Measurements from ENCODE around the gene PLK5. TPM values are rescaled to one million over a fixed set of nuclear protein-coding genes. Genes with fewer than 3 reads are reported as not detected.

Gene PLK5
- total and polyA plus RNA-seq, 2 experiments from 2014 or later, result 0.97 to 1.2 TPM

GRCh38 chr19:1567848-1568227 lies 44.0 kb downstream of the PLK5 start (continued):
- TF ChIP-seq, protein P1, sequence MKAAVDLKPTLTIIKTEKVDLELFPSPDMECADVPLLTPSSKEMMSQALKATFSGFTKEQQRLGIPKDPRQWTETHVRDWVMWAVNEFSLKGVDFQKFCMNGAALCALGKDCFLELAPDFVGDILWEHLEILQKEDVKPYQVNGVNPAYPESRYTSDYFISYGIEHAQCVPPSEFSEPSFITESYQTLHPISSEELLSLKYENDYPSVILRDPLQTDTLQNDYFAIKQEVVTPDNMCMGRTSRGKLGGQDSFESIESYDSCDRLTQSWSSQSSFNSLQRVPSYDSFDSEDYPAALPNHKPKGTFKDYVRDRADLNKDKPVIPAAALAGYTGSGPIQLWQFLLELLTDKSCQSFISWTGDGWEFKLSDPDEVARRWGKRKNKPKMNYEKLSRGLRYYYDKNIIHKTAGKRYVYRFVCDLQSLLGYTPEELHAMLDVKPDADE (IDR thresholded peaks at IDR 0.05), result no peak
- TF ChIP-seq CREB1 (CRISPR knock-in tag; IDR thresholded peaks at IDR 0.05; ENCODE audit: low read depth) (no peak), EZH2 (IDR thresholded peaks at IDR 0.05; ENCODE audit: low read depth, unreplicated experiment) (no peak), STAT1 (IDR thresholded peaks at IDR 0.05; ENCODE audit: unreplicated experiment) (no peak)

GRCh38 chr19:1568320-1569019 lies 44.6 kb downstream of the PLK5 start, which contains the start of gene MEX3D:
Gene MEX3D (minus strand): TSS chr19:1568325. CDS start chr19:1568058, 267 bp downstream.
- Histone ChIP-seq H3K79me2 (replicated peaks; ENCODE audit: insufficient read depth) (peaks cover 32% of the 10 kb centered on the region), H3K4me3 (peak within 1 kb of the TSS; percentile 89), H3K27ac (ENCODE audit: low read depth) (no peak within 1 kb of the TSS), H3K27me3 (ENCODE audit: insufficient read depth) (peaks cover 25% of the 10 kb centered on the region), H3K4me1 (ENCODE audit: insufficient read depth) (no peaks in the 10 kb centered on the region; the same call in 1 of the 2 replicates), H4K20me1 (replicated peaks; ENCODE audit: insufficient read depth) (peaks cover 18% of the 10 kb centered on the region; the same call in 1 of the 2 replicates), H3K4me2 (peak within 1 kb of the TSS; percentile 90), H3K9me2 (ENCODE audit: insufficient read depth) (no peaks in the 10 kb centered on the region), H2AFZ (no peak within 1 kb of the TSS), H3F3A (replicated peaks; ENCODE audit: low read depth) (no peaks in the 10 kb centered on the region; the same call in 1 of the 2 replicates), H3K36me3 (ENCODE audit: insufficient read depth) (no peaks in the 10 kb centered on the region)
- Mint-ChIP-seq H3K27me3 (ENCODE audit: insufficient read depth, low read depth, poor library complexity) (peaks cover 42% of the 10 kb centered on the region), H3K4me3 (peak within 1 kb of the TSS; percentile 73), H3K9me3 (peaks cover 9% of the 10 kb centered on the region), H3K27ac (no peak within 1 kb of the TSS), H3K4me1 (peaks cover 8% of the 10 kb centered on the region), H3K36me3 (ENCODE audit: low read depth) (peaks cover 19% of the 10 kb centered on the region)
- DNase-seq (ENCODE audit: low spot score), result peak; percentile 83
- no peak for TF ChIP-seq JUNB (IDR thresholded peaks at IDR 0.05; ENCODE audit: unreplicated experiment)
- no peak for TF ChIP-seq ZNF114 (CRISPR knock-in tag; IDR thresholded peaks at IDR 0.05)
- peak; percentile 38; the same call in 1 of the 2 replicates for TF ChIP-seq POLR2AphosphoS5 (IDR thresholded peaks at IDR 0.05; ENCODE audit: low read depth)
- ATAC-seq, result peak; percentile 28

DNA sequence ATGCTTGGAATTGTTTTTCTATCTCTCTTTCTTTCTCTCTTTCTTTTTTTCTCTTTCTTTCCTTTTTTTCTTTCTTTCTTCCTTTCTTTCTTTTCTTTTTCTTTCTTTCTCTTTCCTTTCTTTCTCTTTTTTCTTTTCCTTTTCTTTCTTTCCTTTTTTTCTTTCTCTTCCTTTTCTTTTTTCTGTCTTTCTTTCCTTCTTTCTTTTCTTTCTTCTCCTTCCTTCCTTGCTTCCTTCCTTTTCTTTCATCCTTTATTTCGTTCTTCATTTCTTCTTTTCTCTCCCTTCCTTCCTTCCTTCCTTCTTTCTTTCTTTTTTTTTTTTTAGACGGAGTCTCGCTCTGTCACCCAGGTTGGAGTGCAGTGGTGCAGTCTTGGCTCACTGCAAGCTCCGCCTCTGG lies 46.1 kb downstream of the PLK5 start:
- no peak overlapping the region for H3K27ac Mint-ChIP-seq
- Histone ChIP-seq H3K4me3 (no peak overlapping the region), H3F3A (replicated peaks; ENCODE audit: low read depth) (no peaks in the 10 kb centered on the region; the same call in 1 of the 2 replicates), H2AFZ (no peak overlapping the region), H3K27ac (ENCODE audit: low read depth) (no peak overlapping the region), H4K20me1 (replicated peaks; ENCODE audit: insufficient read depth) (peaks cover 12% of the 10 kb centered on the region; the same call in 1 of the 2 replicates), H3K27me3 (ENCODE audit: insufficient read depth) (peaks cover 25% of the 10 kb centered on the region), H3K4me2 (peak overlapping the region; percentile 12; the same call in 1 of the 2 replicates), H3K79me2 (replicated peaks; ENCODE audit: insufficient read depth) (peaks cover 17% of the 10 kb centered on the region), H3K4me1 (ENCODE audit: insufficient read depth) (no peaks in the 10 kb centered on the region; the same call in 1 of the 2 replicates), H3K9me2 (ENCODE audit: insufficient read depth) (no peaks in the 10 kb centered on the region), H3K36me3 (ENCODE audit: insufficient read depth) (no peaks in the 10 kb centered on the region)
- peaks cover 8% of the 10 kb centered on the region for H3K36me3 Mint-ChIP-seq (ENCODE audit: low read depth)
- peak overlapping the region; percentile 52; the same call in 1 of the 3 replicates for H3K4me3 Mint-ChIP-seq
- H3K4me1 Mint-ChIP-seq, result peaks cover 8% of the 10 kb centered on the region
- H3K27me3 Mint-ChIP-seq (ENCODE audit: insufficient read depth, low read depth, poor library complexity), result peaks cover 48% of the 10 kb centered on the region
- no peak for ATAC-seq
- DNase-seq (ENCODE audit: low spot score), result no peak
- H3K9me3 Mint-ChIP-seq, result peaks cover 9% of the 10 kb centered on the region
- TF ChIP-seq CREB1 (CRISPR knock-in tag; IDR thresholded peaks at IDR 0.05; ENCODE audit: low read depth) (no peak), EZH2phosphoT487 (IDR thresholded peaks at IDR 0.05; ENCODE audit: unreplicated experiment) (no peak), ZNF114 (CRISPR knock-in tag; IDR thresholded peaks at IDR 0.05) (no peak), JUNB (IDR thresholded peaks at IDR 0.05; ENCODE audit: unreplicated experiment) (no peak)
- TF ChIP-seq, protein P2, sequence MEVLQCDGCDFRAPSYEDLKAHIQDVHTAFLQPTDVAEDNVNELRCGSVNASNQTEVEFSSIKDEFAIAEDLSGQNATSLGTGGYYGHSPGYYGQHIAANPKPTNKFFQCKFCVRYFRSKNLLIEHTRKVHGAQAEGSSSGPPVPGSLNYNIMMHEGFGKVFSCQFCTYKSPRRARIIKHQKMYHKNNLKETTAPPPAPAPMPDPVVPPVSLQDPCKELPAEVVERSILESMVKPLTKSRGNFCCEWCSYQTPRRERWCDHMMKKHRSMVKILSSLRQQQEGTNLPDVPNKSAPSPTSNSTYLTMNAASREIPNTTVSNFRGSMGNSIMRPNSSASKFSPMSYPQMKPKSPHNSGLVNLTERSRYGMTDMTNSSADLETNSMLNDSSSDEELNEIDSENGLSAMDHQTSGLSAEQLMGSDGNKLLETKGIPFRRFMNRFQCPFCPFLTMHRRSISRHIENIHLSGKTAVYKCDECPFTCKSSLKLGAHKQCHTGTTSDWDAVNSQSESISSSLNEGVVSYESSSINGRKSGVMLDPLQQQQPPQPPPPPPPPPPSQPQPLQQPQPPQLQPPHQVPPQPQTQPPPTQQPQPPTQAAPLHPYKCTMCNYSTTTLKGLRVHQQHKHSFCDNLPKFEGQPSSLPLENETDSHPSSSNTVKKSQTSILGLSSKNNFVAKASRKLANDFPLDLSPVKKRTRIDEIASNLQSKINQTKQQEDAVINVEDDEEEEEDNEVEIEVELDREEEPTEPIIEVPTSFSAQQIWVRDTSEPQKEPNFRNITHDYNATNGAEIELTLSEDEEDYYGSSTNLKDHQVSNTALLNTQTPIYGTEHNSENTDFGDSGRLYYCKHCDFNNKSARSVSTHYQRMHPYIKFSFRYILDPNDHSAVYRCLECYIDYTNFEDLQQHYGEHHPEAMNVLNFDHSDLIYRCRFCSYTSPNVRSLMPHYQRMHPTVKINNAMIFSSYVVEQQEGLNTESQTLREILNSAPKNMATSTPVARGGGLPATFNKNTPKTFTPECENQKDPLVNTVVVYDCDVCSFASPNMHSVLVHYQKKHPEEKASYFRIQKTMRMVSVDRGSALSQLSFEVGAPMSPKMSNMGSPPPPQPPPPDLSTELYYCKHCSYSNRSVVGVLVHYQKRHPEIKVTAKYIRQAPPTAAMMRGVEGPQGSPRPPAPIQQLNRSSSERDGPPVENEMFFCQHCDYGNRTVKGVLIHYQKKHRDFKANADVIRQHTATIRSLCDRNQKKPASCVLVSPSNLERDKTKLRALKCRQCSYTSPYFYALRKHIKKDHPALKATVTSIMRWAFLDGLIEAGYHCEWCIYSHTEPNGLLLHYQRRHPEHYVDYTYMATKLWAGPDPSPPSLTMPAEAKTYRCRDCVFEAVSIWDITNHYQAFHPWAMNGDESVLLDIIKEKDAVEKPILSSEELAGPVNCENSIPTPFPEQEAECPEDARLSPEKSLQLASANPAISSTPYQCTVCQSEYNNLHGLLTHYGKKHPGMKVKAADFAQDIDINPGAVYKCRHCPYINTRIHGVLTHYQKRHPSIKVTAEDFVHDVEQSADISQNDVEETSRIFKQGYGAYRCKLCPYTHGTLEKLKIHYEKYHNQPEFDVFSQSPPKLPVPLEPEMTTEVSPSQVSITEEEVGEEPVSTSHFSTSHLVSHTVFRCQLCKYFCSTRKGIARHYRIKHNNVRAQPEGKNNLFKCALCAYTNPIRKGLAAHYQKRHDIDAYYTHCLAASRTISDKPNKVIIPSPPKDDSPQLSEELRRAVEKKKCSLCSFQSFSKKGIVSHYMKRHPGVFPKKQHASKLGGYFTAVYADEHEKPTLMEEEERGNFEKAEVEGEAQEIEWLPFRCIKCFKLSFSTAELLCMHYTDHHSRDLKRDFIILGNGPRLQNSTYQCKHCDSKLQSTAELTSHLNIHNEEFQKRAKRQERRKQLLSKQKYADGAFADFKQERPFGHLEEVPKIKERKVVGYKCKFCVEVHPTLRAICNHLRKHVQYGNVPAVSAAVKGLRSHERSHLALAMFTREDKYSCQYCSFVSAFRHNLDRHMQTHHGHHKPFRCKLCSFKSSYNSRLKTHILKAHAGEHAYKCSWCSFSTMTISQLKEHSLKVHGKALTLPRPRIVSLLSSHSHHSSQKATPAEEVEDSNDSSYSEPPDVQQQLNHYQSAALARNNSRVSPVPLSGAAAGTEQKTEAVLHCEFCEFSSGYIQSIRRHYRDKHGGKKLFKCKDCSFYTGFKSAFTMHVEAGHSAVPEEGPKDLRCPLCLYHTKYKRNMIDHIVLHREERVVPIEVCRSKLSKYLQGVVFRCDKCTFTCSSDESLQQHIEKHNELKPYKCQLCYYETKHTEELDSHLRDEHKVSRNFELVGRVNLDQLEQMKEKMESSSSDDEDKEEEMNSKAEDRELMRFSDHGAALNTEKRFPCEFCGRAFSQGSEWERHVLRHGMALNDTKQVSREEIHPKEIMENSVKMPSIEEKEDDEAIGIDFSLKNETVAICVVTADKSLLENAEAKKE (CRISPR knock-in tag; IDR thresholded peaks at IDR 0.05), result no peak
- TF ChIP-seq, protein P3, sequence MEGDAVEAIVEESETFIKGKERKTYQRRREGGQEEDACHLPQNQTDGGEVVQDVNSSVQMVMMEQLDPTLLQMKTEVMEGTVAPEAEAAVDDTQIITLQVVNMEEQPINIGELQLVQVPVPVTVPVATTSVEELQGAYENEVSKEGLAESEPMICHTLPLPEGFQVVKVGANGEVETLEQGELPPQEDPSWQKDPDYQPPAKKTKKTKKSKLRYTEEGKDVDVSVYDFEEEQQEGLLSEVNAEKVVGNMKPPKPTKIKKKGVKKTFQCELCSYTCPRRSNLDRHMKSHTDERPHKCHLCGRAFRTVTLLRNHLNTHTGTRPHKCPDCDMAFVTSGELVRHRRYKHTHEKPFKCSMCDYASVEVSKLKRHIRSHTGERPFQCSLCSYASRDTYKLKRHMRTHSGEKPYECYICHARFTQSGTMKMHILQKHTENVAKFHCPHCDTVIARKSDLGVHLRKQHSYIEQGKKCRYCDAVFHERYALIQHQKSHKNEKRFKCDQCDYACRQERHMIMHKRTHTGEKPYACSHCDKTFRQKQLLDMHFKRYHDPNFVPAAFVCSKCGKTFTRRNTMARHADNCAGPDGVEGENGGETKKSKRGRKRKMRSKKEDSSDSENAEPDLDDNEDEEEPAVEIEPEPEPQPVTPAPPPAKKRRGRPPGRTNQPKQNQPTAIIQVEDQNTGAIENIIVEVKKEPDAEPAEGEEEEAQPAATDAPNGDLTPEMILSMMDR (conservative IDR thresholded peaks at IDR 0.05; ENCODE audit: low read depth in 2 of 2), result no peak

Measured in GM23338 (cell line).